Naive thymus-derived CD4-positive, alpha-beta T cell (primary cell): ENCODE measurements around the gene NMRAL1. TPM values are rescaled to one million over a fixed set of nuclear protein-coding genes. Genes with fewer than 3 reads are reported as not detected.
A peak's percentile ranks its signal among the peaks of the same experiment; 100 is the strongest.

ENCODE experiments used
- ATAC-seq: fragments of 150-1000 bp; cut with Tn5 transposase; 2 replicates; pipeline ENCODE4 v1.10.0; 2021; ENCODE audit warnings: mild to moderate bottlenecking, moderate library complexity
- CTCF ChIA-PET: fragments of 350-600 bp; sonication (Branson Sonifier 250); formaldehyde crosslinking; loops from one replicate; lab custom pipeline; 2021; ENCODE audit warnings: antibody characterized with exemption; lab: Charles Lee
- POLR2A ChIA-PET: fragments of 350-600 bp; sonication (Branson Sonifier 250); formaldehyde crosslinking; loops from one replicate; lab custom pipeline; 2021; ENCODE audit warnings: antibody characterized with exemption, inconsistent platforms; lab: Charles Lee
- DNase-seq, 9 donors: peaks; one replicate each; pipeline versions ENCODE4 v3.0.0 to v3.0.0-alpha.2; 2020 to 2022; ENCODE audit warnings: mixed read lengths in 1 of 9
- H3K27ac ChIP-seq: one replicate; pipeline ENCODE4 v1.7.0; 2013; ENCODE audit warnings: mild to moderate bottlenecking, low read depth, low read length, moderate library complexity
- H3K27me3 ChIP-seq, 2 donors: one replicate each; pipeline ENCODE4 v1.7.0; 2013; ENCODE audit warnings: low read length in 2 of 2, mild to moderate bottlenecking in 2 of 2, moderate library complexity in 2 of 2; ENCODE audit not compliant: control insufficient read depth in 2 of 2, insufficient read depth in 2 of 2
- H3K36me3 ChIP-seq, 3 experiments: 1 replicate in 2 of 3; 2 replicates in 1 of 3; pipeline ENCODE4 v1.7.0; 2013; ENCODE audit warnings: low read length in 3 of 3, mild to moderate bottlenecking in 3 of 3, moderate library complexity in 1 of 3; ENCODE audit not compliant: insufficient read depth in 3 of 3, control insufficient read depth in 2 of 3
- H3K4me1 ChIP-seq, 2 donors: one replicate each; pipeline ENCODE4 v1.7.0; 2013; ENCODE audit warnings: low read length in 2 of 2, mild to moderate bottlenecking in 2 of 2, moderate library complexity in 1 of 2; ENCODE audit not compliant: control insufficient read depth in 2 of 2, insufficient read depth in 2 of 2
- H3K4me3 ChIP-seq: 2 replicates; pipeline ENCODE4 v1.7.0; 2013; ENCODE audit warnings: mild to moderate bottlenecking, low read length
- H3K9me3 ChIP-seq, 3 experiments: 1 replicate in 2 of 3; 2 replicates in 1 of 3; pipeline ENCODE4 v1.7.0; 2013; ENCODE audit warnings: low read length in 3 of 3; ENCODE audit not compliant: control insufficient read depth in 2 of 3
- H3K27ac Mint-ChIP-seq, 9 donors: one replicate each; pipeline ENCODE4 v1.8.0; 2020 to 2022; ENCODE audit warnings: mixed read lengths in 9 of 9, mild to moderate bottlenecking in 8 of 9, moderate library complexity in 5 of 9, inconsistent platforms in 2 of 9
- H3K27me3 Mint-ChIP-seq, 5 donors: one replicate each; pipeline ENCODE4 v1.8.0; 2021 to 2022; ENCODE audit warnings: mixed read lengths in 5 of 5, mild to moderate bottlenecking in 1 of 5
- H3K36me3 Mint-ChIP-seq, 5 donors: one replicate each; pipeline ENCODE4 v1.8.0; 2020 to 2022; ENCODE audit warnings: mixed read lengths in 5 of 5, mild to moderate bottlenecking in 3 of 5, inconsistent platforms in 1 of 5
- H3K4me1 Mint-ChIP-seq, 7 donors: one replicate each; pipeline ENCODE4 v1.8.0; 2020 to 2022; ENCODE audit warnings: mixed read lengths in 7 of 7, mild to moderate bottlenecking in 3 of 7, inconsistent platforms in 1 of 7
- H3K4me3 Mint-ChIP-seq, 10 donors: one replicate each; pipeline ENCODE4 v1.8.0; 2020 to 2022; ENCODE audit warnings: mild to moderate bottlenecking in 10 of 10, mixed read lengths in 10 of 10, moderate library complexity in 6 of 10, inconsistent platforms in 2 of 10
- H3K9me3 Mint-ChIP-seq, 11 donors: one replicate each; pipeline ENCODE4 v1.8.0; 2020 to 2022; ENCODE audit warnings: mixed read lengths in 11 of 11, mild to moderate bottlenecking in 4 of 11, inconsistent platforms in 1 of 11, moderate library complexity in 1 of 11
- intact Hi-C, 2 donors: fragments of 100-400 bp; cut with micrococcal nuclease; formaldehyde crosslinking; loops; one replicate each; pipeline ENCODE4 v1.15.1; 2023
- polyA plus RNA-seq, 2 donors: library from polyadenylated mRNA; unstranded; fragments of 300-500 nt; fragmentation: Illumina TruSeq; gene quantifications; one replicate each; pipeline ENCODE4 v1.2.3, GENCODE V29; 2021
- total RNA-seq, 6 experiments: library from RNA in 5 of 6; stranded (reverse) in 5 of 6; gene quantifications; 1 replicate in 5 of 6; 2 replicates in 1 of 6; pipeline ENCODE4 v1.2.3 and lab custom pipeline; 2021 to 2026

Gene NMRAL1
- total and polyA plus RNA-seq, 7 experiments from 2014 or later = 34.2 to 81.8 (median 58.8) TPM

GRCh38 chr16:4472880-4473279 is 1.5 kb downstream of the NMRAL1 start:
- DNase-seq (no peak), ATAC-seq (no peak)
- peaks cover 21 to 33% of the 10 kb centered on the region in 2 donors for H3K4me1 ChIP-seq
- peaks cover 0 to 28% (median 6%) of the 10 kb centered on the region in 3 experiments for H3K36me3 ChIP-seq
- no peak overlapping the region for H3K4me3 ChIP-seq
- Mint-ChIP-seq H3K9me3 (no peaks in the 10 kb centered on the region), H3K36me3 (peaks cover 0 to 10% (median 3%) of the 10 kb centered on the region in 5 donors), H3K4me3 (peak overlapping the region; percentile 30 to 92 (median 77)), H3K27me3 (no peaks in the 10 kb centered on the region), H3K27ac (peak overlapping the region; percentile 37 to 93 (median 80)), H3K4me1 (peaks cover 10 to 37% (median 29%) of the 10 kb centered on the region in 7 donors)
- intact Hi-C loops = no loop called here
- peak overlapping the region; percentile 5 for H3K27ac ChIP-seq
- H3K27me3 ChIP-seq = no peaks in the 10 kb centered on the region
- no peaks in the 10 kb centered on the region for H3K9me3 ChIP-seq
- ChIA-PET CTCF (interaction anchor here (0.6 to 0.9 kb wide), 5 partner anchors 30 to 207 kb away, joined by 3 to 5 read pairs (median 3); no protein-coding TSS in a partner anchor), POLR2A (interaction anchor here (0.7 to 11.7 kb wide), 4 partner anchors 12 to 222 kb away, joined by 3 to 216 read pairs (median 4); no protein-coding TSS in a partner anchor)

- Mint-ChIP-seq H3K4me1 (peaks cover 5 to 30% (median 23%) of the 10 kb centered on the region in 7 donors), H3K36me3 (peaks cover 0 to 10% (median 5%) of the 10 kb centered on the region in 5 donors), H3K9me3 (no peaks in the 10 kb centered on the region), H3K27me3 (no peaks in the 10 kb centered on the region), H3K4me3 (peak overlapping the region in 1 of 10 donors; percentile 48), H3K27ac (peak overlapping the region in 6 of 9 donors; percentile 59 to 86 (median 69))
- no peak overlapping the region for H3K4me3 ChIP-seq
- no peaks in the 10 kb centered on the region for H3K9me3 ChIP-seq
- H3K36me3 ChIP-seq = peaks cover 0 to 32% (median 6%) of the 10 kb centered on the region in 3 experiments
- no peak overlapping the region for H3K27ac ChIP-seq
- POLR2A ChIA-PET = interaction anchor here (0.7 to 11.7 kb wide), 7 partner anchors 8 to 32 kb away, joined by 3 to 216 read pairs (median 4); no protein-coding TSS in a partner anchor
- DNase-seq (no peak), ATAC-seq (no peak)
- intact Hi-C loops = no loop called here
- CTCF ChIA-PET = interaction anchor here (0.6 to 1.4 kb wide), 3 partner anchors 28 to 146 kb away, joined by 3 to 4 read pairs (median 3); no protein-coding TSS in a partner anchor
- H3K27me3 ChIP-seq = no peaks in the 10 kb centered on the region
- peaks cover 17 to 34% of the 10 kb centered on the region in 2 donors for H3K4me1 ChIP-seq
Observed at GRCh38 chr16:4471869-4472268, 2.6 kb downstream of the NMRAL1 start.

GRCh38 chr16:4468972-4469371 is 5.5 kb downstream of the NMRAL1 start:
- no peak overlapping the region for H3K4me3 Mint-ChIP-seq
- Histone ChIP-seq H3K4me1 (peaks cover 7 to 33% of the 10 kb centered on the region in 2 donors), H3K4me3 (no peak overlapping the region), H3K36me3 (peaks cover 0 to 48% (median 9%) of the 10 kb centered on the region in 3 experiments), H3K27ac (no peak overlapping the region), H3K9me3 (no peaks in the 10 kb centered on the region), H3K27me3 (no peaks in the 10 kb centered on the region)
- H3K4me1 Mint-ChIP-seq = peaks cover 7 to 38% (median 16%) of the 10 kb centered on the region in 7 donors
- ATAC-seq = no peak
- POLR2A ChIA-PET = interaction anchor here (0.7 to 1.4 kb wide), 3 partner anchors 13 to 119 kb away, joined by 5 to 6 read pairs (median 5); no protein-coding TSS in a partner anchor
- peak overlapping the region in 1 of 9 donors; percentile 57 for H3K27ac Mint-ChIP-seq
- no peak for DNase-seq
- no peaks in the 10 kb centered on the region for H3K27me3 Mint-ChIP-seq
- H3K36me3 Mint-ChIP-seq = peaks cover 4 to 23% (median 7%) of the 10 kb centered on the region in 5 donors
- CTCF ChIA-PET = no interaction called here
- intact Hi-C loops = no loop called here
- no peaks in the 10 kb centered on the region for H3K9me3 Mint-ChIP-seq

- no peaks in the 10 kb centered on the region for H3K9me3 Mint-ChIP-seq
- no peak overlapping the region for H3K27ac Mint-ChIP-seq
- no peak for DNase-seq
- H3K4me1 Mint-ChIP-seq = peaks cover 5 to 30% (median 9%) of the 10 kb centered on the region in 7 donors
- Histone ChIP-seq H3K36me3 (peaks cover 6 to 58% (median 18%) of the 10 kb centered on the region in 3 experiments), H3K4me3 (no peak overlapping the region), H3K9me3 (no peaks in the 10 kb centered on the region), H3K27ac (no peak overlapping the region), H3K4me1 (peaks cover 5 to 27% of the 10 kb centered on the region in 2 donors), H3K27me3 (no peaks in the 10 kb centered on the region)
- ChIA-PET CTCF (interaction anchor here (0.7 kb wide), 1 partner anchor 62 kb away, joined by 6 read pairs; no protein-coding TSS in a partner anchor), POLR2A (interaction anchor here (0.6 kb wide), 1 partner anchor 20 kb away, joined by 6 read pairs; no protein-coding TSS in a partner anchor)
- H3K4me3 Mint-ChIP-seq = no peak overlapping the region
- no peaks in the 10 kb centered on the region for H3K27me3 Mint-ChIP-seq
- no peak for ATAC-seq
- peaks cover 4 to 29% (median 7%) of the 10 kb centered on the region in 5 donors for H3K36me3 Mint-ChIP-seq
- intact Hi-C loops = no loop called here
Observed at GRCh38 chr16:4467916-4468315, 6.5 kb downstream of the NMRAL1 start.

GRCh38 chr16:4465977-4466779 is 8.2 kb downstream of the NMRAL1 start:
- H3K36me3 ChIP-seq = peaks cover 6 to 74% (median 18%) of the 10 kb centered on the region in 3 experiments

GRCh38 chr16:4463522-4464163 is 10.8 kb downstream of the NMRAL1 start:
- Histone ChIP-seq H3K9me3 (no peaks in the 10 kb centered on the region), H3K4me3 (no peak overlapping the region), H3K27me3 (no peaks in the 10 kb centered on the region), H3K4me1 (peaks cover 5 to 36% of the 10 kb centered on the region in 2 donors), H3K27ac (no peak overlapping the region), H3K36me3 (peaks cover 6 to 67% (median 12%) of the 10 kb centered on the region in 3 experiments)
- ChIA-PET POLR2A (interaction anchor here (0.7 to 1.1 kb wide), 4 partner anchors 9 to 347 kb away, joined by 3 read pairs; partner anchors contain the start of gene HMOX2), CTCF (interaction anchor here (0.7 kb wide), 1 partner anchor 55 kb away, joined by 3 read pairs; no protein-coding TSS in a partner anchor)
- Mint-ChIP-seq H3K36me3 (peaks cover 4 to 33% (median 7%) of the 10 kb centered on the region in 5 donors), H3K9me3 (no peaks in the 10 kb centered on the region), H3K4me1 (peaks cover 11 to 41% (median 18%) of the 10 kb centered on the region in 7 donors), H3K27me3 (no peaks in the 10 kb centered on the region), H3K4me3 (no peak overlapping the region), H3K27ac (peak overlapping the region in 3 of 9 donors; percentile 34 to 51 (median 47))
- ATAC-seq (no peak), DNase-seq (no peak)
- intact Hi-C loops = no loop called here

More at GRCh38 chr16:4465977-4466779, 8.2 kb downstream of the NMRAL1 start:
- Histone ChIP-seq H3K4me3 (no peak overlapping the region), H3K27ac (no peak overlapping the region), H3K27me3 (no peaks in the 10 kb centered on the region), H3K9me3 (no peaks in the 10 kb centered on the region), H3K4me1 (peaks cover 5 to 24% of the 10 kb centered on the region in 2 donors)
- Mint-ChIP-seq H3K4me1 (peaks cover 0 to 25% (median 7%) of the 10 kb centered on the region in 7 donors), H3K36me3 (peaks cover 3 to 29% (median 7%) of the 10 kb centered on the region in 5 donors), H3K9me3 (no peaks in the 10 kb centered on the region), H3K27ac (peak overlapping the region; percentile 31 to 84 (median 62)), H3K27me3 (no peaks in the 10 kb centered on the region), H3K4me3 (peak overlapping the region in 2 of 10 donors; percentile 21 to 35)
- peak; percentile 90 for ATAC-seq
- intact Hi-C loops = no loop called here
- CTCF ChIA-PET = no interaction called here
- DNase-seq = no peak
- POLR2A ChIA-PET = interaction anchor here (1.0 kb wide), 1 partner anchor 35 kb away, joined by 3 read pairs; no protein-coding TSS in a partner anchor
